Kidney (tissue), 14 donors: ENCODE data around the gene ZNF837. TPM values are rescaled to one million over a fixed set of nuclear protein-coding genes. Genes with fewer than 3 reads are reported as not detected.
"Not testable (repeated sequence)": the region's sequence is repeated elsewhere in the genome, so short reads cannot be mapped to it uniquely, and the experiment has no call there.

Source experiments
- DNase-seq, 5 donors: peaks; one replicate each; pipeline ENCODE4 v3.0.0-alpha.2; 2013 to 2020
- FAIRE-seq: peaks from 2 replicates; lab custom pipeline; 2012; peaks lifted over from hg19 to GRCh38; lab: Jason Lieb, UNC
- H3K27ac ChIP-seq, 2 donors: one replicate each; pipeline ENCODE4 v1.7.0; 2013; ENCODE audit warnings: low read depth in 2 of 2, low read length in 2 of 2, inconsistent platforms in 1 of 2
- H3K27me3 ChIP-seq: one replicate; pipeline ENCODE4 v1.7.1; 2013; ENCODE audit warnings: low read length, inconsistent platforms; ENCODE audit not compliant: control insufficient read depth, insufficient read depth
- H3K36me3 ChIP-seq, 3 donors: one replicate each; pipeline versions ENCODE4 v1.7.0 to v1.7.1; 2013; ENCODE audit warnings: low read length in 3 of 3, control low read depth in 1 of 3, inconsistent platforms in 1 of 3; ENCODE audit not compliant: insufficient read depth in 3 of 3, control insufficient read depth in 2 of 3
- H3K4me1 ChIP-seq, 3 donors: one replicate each; pipeline versions ENCODE4 v1.7.0 to v1.7.1; 2013; ENCODE audit warnings: low read length in 3 of 3, inconsistent platforms in 1 of 3, low read depth in 1 of 3; ENCODE audit not compliant: control insufficient read depth in 2 of 3, insufficient read depth in 2 of 3
- H3K4me3 ChIP-seq, 3 donors: one replicate each; pipeline versions ENCODE4 v1.7.0 to v1.8.1; 2013; ENCODE audit warnings: low read length in 3 of 3, control low read depth in 1 of 3, inconsistent platforms in 1 of 3
- H3K9ac ChIP-seq, 3 donors: one replicate each; pipeline versions ENCODE4 v1.7.0 to v1.7.1; 2013; ENCODE audit warnings: low read length in 3 of 3, control low read depth in 1 of 3, inconsistent platforms in 1 of 3
- H3K9me3 ChIP-seq, 3 donors: one replicate each; pipeline versions ENCODE4 v1.7.0 to v1.7.1; 2013; ENCODE audit warnings: low read length in 3 of 3, control low read depth in 1 of 3, inconsistent platforms in 1 of 3; ENCODE audit not compliant: control insufficient read depth in 2 of 3, insufficient read depth in 1 of 3
- CTCF ChIP-seq: IDR thresholded peaks from 3 replicates; pipeline ENCODE4 v1.5.1; 2012; ENCODE audit warnings: mild to moderate bottlenecking, moderate library complexity, borderline replicate concordance; ENCODE audit not compliant: insufficient read depth; ENCODE audit errors: extremely low read depth
- intact Hi-C: fragments of 100-400 bp; cut with DNase I; formaldehyde crosslinking; loops from one replicate; pipeline ENCODE4 v1.11.1; 2022
- polyA plus RNA-seq: library from polyadenylated mRNA; stranded (reverse); fragments of 350-450 nt; fragmentation: Illumina TruSeq; extraction: RNeasy Lipid Tissue Mini Kit (QIAGEN cat#74804); gene quantifications from one replicate; pipeline ENCODE4 v1.2.3, GENCODE V29; 2014; ENCODE audit warnings: low read depth, low replicate concordance; ENCODE audit not compliant: insufficient read depth
- total RNA-seq: library from RNA; stranded (reverse); fragmentation: NEBNext Ultra II Directional; extraction: Animal tissue kit (Norgen Biotek cat#: 25700); gene quantifications from one replicate; pipeline ENCODE4 v1.2.1, GENCODE V29; 2021
- donor health status: control.
- donor health status: control.
- donor health status: control.
- donor health status: control.
- donor health status: control.
- donor health status: DM: yes; HTN: yes; CAD: no.
- donor health status: Normal renal cell carcinoma (clear cell type).

Gene ZNF837
- total and polyA plus RNA-seq, 2 donors from 2014 or later, result 3.6 to 5.0 TPM

GRCh38 chr19:58379246-58379645, 1.6 kb downstream of the ZNF837 start:
- H3K4me3 ChIP-seq, result peak overlapping the region in 1 of 3 donors; percentile 94
- peak in 1 of 5 donors; percentile 47 for DNase-seq
- peaks cover 0 to 17% (median 0%) of the 10 kb centered on the region in 3 donors for H3K4me1 ChIP-seq
- FAIRE-seq, result no peak
- H3K9me3 ChIP-seq, result no peaks in the 10 kb centered on the region
- H3K27ac ChIP-seq, result no peak overlapping the region
- no peaks in the 10 kb centered on the region for H3K36me3 ChIP-seq
- no peaks in the 10 kb centered on the region for H3K27me3 ChIP-seq
- H3K9ac ChIP-seq, result no peak overlapping the region
- intact Hi-C loops, result no loop called here
- no peak for TF ChIP-seq CTCF

GRCh38 chr19:58376724-58377123, 4.1 kb downstream of the ZNF837 start:
- FAIRE-seq, H3K9ac ChIP-seq, DNase-seq, H3K9me3 ChIP-seq, intact Hi-C loops, H3K4me3 ChIP-seq, H3K27ac ChIP-seq, H3K36me3 ChIP-seq, H3K27me3 ChIP-seq: not testable (repeated sequence)
- peaks cover 0 to 14% (median 0%) of the 10 kb centered on the region in 3 donors for H3K4me1 ChIP-seq

- Histone ChIP-seq H3K9me3 (no peaks in the 10 kb centered on the region), H3K27ac (no peak overlapping the region), H3K27me3 (no peaks in the 10 kb centered on the region), H3K36me3 (no peaks in the 10 kb centered on the region), H3K4me1 (peaks cover 0 to 2% (median 0%) of the 10 kb centered on the region in 3 donors), H3K4me3 (no peak overlapping the region), H3K9ac (no peak overlapping the region)
- no peak for FAIRE-seq
- no peak for TF ChIP-seq CTCF
- intact Hi-C loops, result no loop called here
- no peak for DNase-seq
These were observed 6.6 kb downstream of the ZNF837 start for GRCh38 chr19:58374200-58374599.

GRCh38 chr19:58372311-58373133, 8.3 kb downstream of the ZNF837 start:
- no peak for TF ChIP-seq CTCF
- H3K27me3 ChIP-seq, result no peaks in the 10 kb centered on the region
- FAIRE-seq (no peak), DNase-seq (no peak)
- intact Hi-C loops, result no loop called here
- no peaks in the 10 kb centered on the region for H3K36me3 ChIP-seq
- H3K9me3 ChIP-seq, result no peaks in the 10 kb centered on the region
- H3K9ac ChIP-seq, result no peak overlapping the region
- H3K27ac ChIP-seq, result no peak overlapping the region
- no peaks in the 10 kb centered on the region for H3K4me1 ChIP-seq
- H3K4me3 ChIP-seq, result no peak overlapping the region
